ENCODE measurements around the gene KDM5C. TPM values are rescaled to one million over a fixed set of nuclear protein-coding genes. Genes with fewer than 3 reads are reported as not detected.
A peak's percentile ranks its signal among the peaks of the same experiment; 100 is the strongest.

Gene KDM5C
- total RNA-seq, 3 donors from 2014 or later, result 74.5 to 109 (median 80.2) TPM

DNA sequence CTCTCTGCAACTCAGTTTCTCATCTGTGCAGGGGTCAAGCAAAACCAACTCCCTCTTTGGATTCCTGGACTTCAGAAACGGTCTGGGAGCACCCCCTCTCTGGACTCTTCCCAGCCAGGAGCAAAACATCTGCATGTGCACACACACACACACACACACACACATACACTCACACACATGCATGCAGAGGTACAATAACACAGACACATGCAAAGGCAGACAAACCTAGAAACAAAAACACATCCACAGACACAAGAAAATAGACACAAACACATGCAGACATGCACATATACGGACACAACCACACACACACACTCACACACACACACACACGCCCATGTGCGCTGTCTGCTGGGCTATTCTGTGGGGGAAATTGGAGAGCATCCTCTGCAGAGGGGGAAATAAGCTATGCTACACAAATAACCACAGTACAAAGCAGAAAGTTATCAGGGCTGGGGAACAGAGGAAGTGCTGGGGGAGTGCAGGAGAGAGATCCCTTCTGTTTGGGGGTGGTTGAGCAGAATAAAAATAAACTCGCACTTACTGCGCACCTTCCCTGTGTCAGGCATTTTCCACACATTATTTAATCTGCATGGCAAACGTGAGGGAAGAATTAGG is 36.5 kb upstream of the KDM5C start:
- Histone ChIP-seq H3K36me3 (ENCODE audit: low read depth) (no peaks in the 10 kb centered on the region), H3K4me1 (ENCODE audit: low read depth) (no peaks in the 10 kb centered on the region), H3K9me3 (no peaks in the 10 kb centered on the region), H3K4me3 (no peak overlapping the region)
- ATAC-seq (no peak), DNase-seq (no peak)
- intact Hi-C loops (cut with DNase I, micrococcal nuclease), result no loop called here
- TF ChIP-seq, protein P1, sequence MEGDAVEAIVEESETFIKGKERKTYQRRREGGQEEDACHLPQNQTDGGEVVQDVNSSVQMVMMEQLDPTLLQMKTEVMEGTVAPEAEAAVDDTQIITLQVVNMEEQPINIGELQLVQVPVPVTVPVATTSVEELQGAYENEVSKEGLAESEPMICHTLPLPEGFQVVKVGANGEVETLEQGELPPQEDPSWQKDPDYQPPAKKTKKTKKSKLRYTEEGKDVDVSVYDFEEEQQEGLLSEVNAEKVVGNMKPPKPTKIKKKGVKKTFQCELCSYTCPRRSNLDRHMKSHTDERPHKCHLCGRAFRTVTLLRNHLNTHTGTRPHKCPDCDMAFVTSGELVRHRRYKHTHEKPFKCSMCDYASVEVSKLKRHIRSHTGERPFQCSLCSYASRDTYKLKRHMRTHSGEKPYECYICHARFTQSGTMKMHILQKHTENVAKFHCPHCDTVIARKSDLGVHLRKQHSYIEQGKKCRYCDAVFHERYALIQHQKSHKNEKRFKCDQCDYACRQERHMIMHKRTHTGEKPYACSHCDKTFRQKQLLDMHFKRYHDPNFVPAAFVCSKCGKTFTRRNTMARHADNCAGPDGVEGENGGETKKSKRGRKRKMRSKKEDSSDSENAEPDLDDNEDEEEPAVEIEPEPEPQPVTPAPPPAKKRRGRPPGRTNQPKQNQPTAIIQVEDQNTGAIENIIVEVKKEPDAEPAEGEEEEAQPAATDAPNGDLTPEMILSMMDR (IDR thresholded peaks at IDR 0.05), result no peak

DNA sequence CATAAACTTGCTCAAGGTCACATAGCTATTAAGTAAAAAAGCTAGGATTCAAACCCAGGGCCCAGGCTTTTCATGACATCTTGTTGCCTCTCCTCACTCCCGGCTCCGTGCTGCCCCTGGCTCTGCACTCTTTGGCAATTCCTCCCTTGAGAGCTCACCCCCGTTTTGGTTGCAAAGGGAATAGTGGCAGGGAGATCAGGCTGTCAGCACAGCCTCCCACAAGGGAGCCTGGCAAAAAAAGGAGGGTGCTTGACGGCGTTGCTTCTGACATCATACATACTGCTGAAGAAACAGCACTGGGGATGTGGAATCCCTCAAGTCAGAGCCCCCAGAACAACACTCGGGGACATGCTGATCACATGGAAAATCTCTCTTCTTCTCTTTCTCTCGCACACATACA is 35.8 kb upstream of the KDM5C start:
- Histone ChIP-seq H3K4me1 (ENCODE audit: low read depth) (no peaks in the 10 kb centered on the region), H3K36me3 (ENCODE audit: low read depth) (no peaks in the 10 kb centered on the region), H3K4me3 (no peak overlapping the region), H3K9me3 (no peaks in the 10 kb centered on the region)
- no peak for DNase-seq
- intact Hi-C loops (cut with DNase I, micrococcal nuclease), result no loop called here
- no peak for ATAC-seq
- TF ChIP-seq, protein P1 (IDR thresholded peaks at IDR 0.05), result no peak

DNA sequence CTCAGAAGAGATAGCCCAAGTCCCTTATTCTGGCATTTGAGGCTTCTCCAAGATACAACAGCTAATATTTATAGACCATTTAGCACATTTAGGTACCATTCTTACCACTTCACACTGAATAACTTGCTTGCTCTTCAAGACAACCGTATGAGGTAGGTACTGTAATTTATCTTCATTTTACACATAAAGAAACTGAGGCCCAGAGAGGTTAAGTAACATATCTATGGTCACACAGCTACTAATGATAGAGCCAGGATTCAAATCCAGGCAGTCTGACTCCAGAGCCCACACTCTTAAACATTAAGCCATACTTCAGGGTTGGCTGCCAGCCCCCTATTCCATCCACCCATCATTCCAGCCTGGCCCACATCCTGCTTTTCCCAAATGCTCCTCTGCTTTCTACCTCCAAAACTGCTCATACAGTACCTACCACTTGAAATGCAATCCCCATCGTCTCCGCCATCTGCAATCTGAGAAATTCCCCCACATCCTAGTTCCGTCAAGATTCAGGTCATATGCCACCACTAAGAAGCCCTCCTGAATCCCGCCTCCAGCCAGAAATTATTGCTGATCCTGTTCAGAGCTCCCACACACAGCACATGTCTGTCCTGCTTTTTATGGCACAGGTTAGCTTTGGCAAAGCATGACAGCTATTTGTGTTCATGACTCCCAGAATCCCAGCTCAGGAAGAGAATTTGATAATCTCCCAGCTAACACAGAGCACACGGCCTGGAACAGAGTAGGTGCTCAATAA is 32.8 kb upstream of the KDM5C start:
- intact Hi-C loops (cut with DNase I, micrococcal nuclease), result no loop called here
- no peak overlapping the region for H3K4me3 ChIP-seq

DNA sequence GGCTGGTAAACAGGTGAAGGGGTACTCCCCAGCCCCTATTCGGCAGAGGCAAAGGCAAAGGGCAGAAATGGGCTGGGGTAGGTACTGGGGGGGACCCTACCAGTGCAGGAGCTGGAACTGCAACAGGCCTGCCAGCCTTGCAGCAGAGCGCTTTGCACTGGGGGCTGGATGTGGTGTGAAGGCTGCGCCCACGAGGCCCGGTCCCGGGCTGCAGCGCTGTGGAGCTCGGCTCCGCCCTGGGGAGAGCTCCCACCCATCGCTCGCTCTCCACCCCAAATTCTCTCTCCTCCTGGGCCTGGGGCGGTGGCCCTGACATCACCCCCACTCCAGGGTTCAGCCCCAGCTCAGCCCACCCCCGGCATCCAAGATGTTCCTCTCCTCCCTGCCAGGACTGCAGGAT is 32.2 kb upstream of the KDM5C start:
- TF ChIP-seq, protein P1 (IDR thresholded peaks at IDR 0.05), result no peak
- H3K4me3 ChIP-seq, result no peak overlapping the region
- no peak for ATAC-seq

More for the DNA sequence above, 32.8 kb upstream of the KDM5C start:
- ATAC-seq, result no peak
- Histone ChIP-seq H3K9me3 (no peaks in the 10 kb centered on the region), H3K36me3 (ENCODE audit: low read depth) (no peaks in the 10 kb centered on the region), H3K4me1 (ENCODE audit: low read depth) (no peaks in the 10 kb centered on the region)
- TF ChIP-seq, protein P1 (IDR thresholded peaks at IDR 0.05), result no peak
- DNase-seq, result no peak

DNA sequence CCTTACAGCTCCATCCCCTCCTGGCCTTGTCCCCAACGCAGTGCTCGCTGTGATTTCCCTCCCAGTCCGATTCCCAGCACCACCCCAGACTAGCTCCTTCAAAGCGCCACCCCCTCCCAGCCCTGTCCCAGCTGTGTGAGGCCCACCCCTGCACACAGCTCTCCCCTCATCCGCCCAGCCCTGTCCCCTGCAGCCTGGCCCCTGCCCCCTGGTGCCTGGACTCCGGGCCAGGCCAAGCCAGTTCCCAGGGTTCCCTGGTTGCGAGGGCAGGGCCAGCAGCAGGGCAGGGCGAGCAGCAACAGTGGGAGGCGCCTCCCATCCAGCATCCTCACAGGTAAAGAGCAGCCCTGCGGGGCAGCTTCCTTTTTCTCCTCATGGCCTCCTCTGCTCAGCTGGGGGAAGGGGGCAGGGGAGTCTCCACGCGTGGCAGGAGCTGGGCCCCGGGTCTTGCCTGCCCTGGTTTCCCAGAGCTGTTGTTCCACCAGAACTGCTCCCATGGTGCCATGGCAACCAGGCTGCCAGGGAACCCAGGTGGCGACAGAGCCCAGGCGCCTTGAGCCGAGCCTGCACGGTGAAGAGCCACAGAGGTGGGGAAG is 31.5 kb upstream of the KDM5C start:
- Histone ChIP-seq H3K36me3 (ENCODE audit: low read depth) (no peaks in the 10 kb centered on the region), H3K4me3 (no peak overlapping the region), H3K4me1 (ENCODE audit: low read depth) (no peaks in the 10 kb centered on the region), H3K9me3 (no peaks in the 10 kb centered on the region)
- TF ChIP-seq, protein P1 (IDR thresholded peaks at IDR 0.05), result no peak
- DNase-seq (no peak), ATAC-seq (peak; percentile 30)
- intact Hi-C loops (cut with DNase I, micrococcal nuclease), result no loop called here

More for the DNA sequence above, 32.2 kb upstream of the KDM5C start:
- no peaks in the 10 kb centered on the region for H3K4me1 ChIP-seq (ENCODE audit: low read depth)
- no peaks in the 10 kb centered on the region for H3K9me3 ChIP-seq
- DNase-seq, result no peak
- intact Hi-C loops (cut with DNase I, micrococcal nuclease), result no loop called here
- no peaks in the 10 kb centered on the region for H3K36me3 ChIP-seq (ENCODE audit: low read depth)

Measured in mucosa of descending colon (tissue), 3 donors.